SK-MEL-5 (cell line): ENCODE results near the gene ARSI. TPM values are rescaled to one million over a fixed set of nuclear protein-coding genes. Genes with fewer than 3 reads are reported as not detected.

Experiments used
- DNase-seq: peaks from one replicate; pipeline ENCODE4 v3.0.0-alpha.2; 2016; ENCODE audit warnings: low read depth, low spot score
- in situ Hi-C: cut with HindIII; loops from 2 replicates; pipeline ENCODE4 v1.10.0; 2016; ENCODE audit warnings: low sequenced_read_pairs, high pct_unique_total_duplicates, low pct_unique_long_range_greater_than_20kb
- total RNA-seq: library from RNA; depleted of rRNA; stranded (reverse); fragments of >200 nt; shearing (Covaris generic); gene quantifications from 2 replicates; pipeline ENCODE4 v1.2.3, GENCODE V29; 2014

ARSI gene
- total RNA-seq, 1 experiment from 2014 or later, result not detected

- in situ Hi-C loops, result no loop called here
- no peak for DNase-seq
These were observed 27.5 kb upstream of the ARSI start for GRCh38 chr5:150329881-150330876.

GRCh38 chr5:150329038-150329437, 26.3 kb upstream of the ARSI start:
- in situ Hi-C loops, result no loop called here
- DNase-seq, result no peak

- in situ Hi-C loops, result no loop called here
- no peak for DNase-seq
These were observed 25.8 kb upstream of the ARSI start for GRCh38 chr5:150328515-150328914.

GRCh38 chr5:150327139-150327538, 24.4 kb upstream of the ARSI start:
- in situ Hi-C loops, result no loop called here
- no peak for DNase-seq

- DNase-seq, result no peak
- in situ Hi-C loops, result no loop called here
These were observed 24.0 kb upstream of the ARSI start for GRCh38 chr5:150326707-150327106.

- in situ Hi-C loops, result no loop called here
These were observed 22.7 kb upstream of the ARSI start for GRCh38 chr5:150325426-150325825.

GRCh38 chr5:150323819-150324218, 21.1 kb upstream of the ARSI start:
- in situ Hi-C loops, result no loop called here
- no peak for DNase-seq

More at GRCh38 chr5:150325426-150325825, 22.7 kb upstream of the ARSI start:
- DNase-seq, result no peak

- in situ Hi-C loops, result no loop called here
- DNase-seq, result no peak
These were observed 20.4 kb upstream of the ARSI start for GRCh38 chr5:150323092-150323491.

GRCh38 chr5:150322202-150322601, 19.5 kb upstream of the ARSI start:
- in situ Hi-C loops, result no loop called here
- no peak for DNase-seq

GRCh38 chr5:150321784-150322183, 19.1 kb upstream of the ARSI start:
- in situ Hi-C loops, result no loop called here
- DNase-seq, result no peak

GRCh38 chr5:150321211-150321610, 18.5 kb upstream of the ARSI start:
- in situ Hi-C loops, result no loop called here
- DNase-seq, result no peak

- in situ Hi-C loops, result no loop called here
- peak; percentile 33 for DNase-seq
These were observed 17.4 kb upstream of the ARSI start for GRCh38 chr5:150320044-150320613.

GRCh38 chr5:150319484-150319790, 16.7 kb upstream of the ARSI start:
- in situ Hi-C loops, result no loop called here

GRCh38 chr5:150318613-150319483, 16.1 kb upstream of the ARSI start:
- in situ Hi-C loops, result no loop called here
- no peak for DNase-seq

More at GRCh38 chr5:150319484-150319790, 16.7 kb upstream of the ARSI start:
- DNase-seq, result no peak

GRCh38 chr5:150317048-150318003, 14.6 kb upstream of the ARSI start:
- DNase-seq, result peak; percentile 11
- in situ Hi-C loops, result no loop called here

- in situ Hi-C loops, result no loop called here
- DNase-seq, result no peak
These were observed 13.6 kb upstream of the ARSI start for GRCh38 chr5:150316320-150316719.

- no peak for DNase-seq
- in situ Hi-C loops, result no loop called here
These were observed 12.5 kb upstream of the ARSI start for GRCh38 chr5:150315245-150315644.
